ENCODE results near the gene CNPY1.

The CNPY1 gene

GRCh38 chr7:155464948-155465739, 81.2 kb downstream of the CNPY1 start:
- DNase-seq, result no peak

DNA sequence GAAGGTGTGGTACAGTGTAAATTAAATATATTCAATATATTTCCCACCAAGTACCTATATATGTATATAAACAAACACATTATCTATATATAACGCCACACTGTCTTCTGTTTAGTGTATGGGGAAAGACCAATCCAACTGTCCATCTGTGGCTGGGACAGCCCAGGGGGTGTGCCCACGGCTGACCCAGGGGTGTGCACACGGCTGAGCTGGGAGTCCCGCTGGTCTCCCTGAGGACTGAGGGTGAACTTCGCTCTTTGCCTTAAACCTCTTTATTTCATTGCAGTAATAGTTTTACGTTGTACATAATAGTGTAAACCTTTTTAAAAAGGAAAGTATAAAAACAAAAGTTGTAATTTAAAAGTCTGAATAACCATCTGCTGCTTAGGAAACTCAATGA, 82.2 kb downstream of the CNPY1 start:
- DNase-seq, result no peak

DNA sequence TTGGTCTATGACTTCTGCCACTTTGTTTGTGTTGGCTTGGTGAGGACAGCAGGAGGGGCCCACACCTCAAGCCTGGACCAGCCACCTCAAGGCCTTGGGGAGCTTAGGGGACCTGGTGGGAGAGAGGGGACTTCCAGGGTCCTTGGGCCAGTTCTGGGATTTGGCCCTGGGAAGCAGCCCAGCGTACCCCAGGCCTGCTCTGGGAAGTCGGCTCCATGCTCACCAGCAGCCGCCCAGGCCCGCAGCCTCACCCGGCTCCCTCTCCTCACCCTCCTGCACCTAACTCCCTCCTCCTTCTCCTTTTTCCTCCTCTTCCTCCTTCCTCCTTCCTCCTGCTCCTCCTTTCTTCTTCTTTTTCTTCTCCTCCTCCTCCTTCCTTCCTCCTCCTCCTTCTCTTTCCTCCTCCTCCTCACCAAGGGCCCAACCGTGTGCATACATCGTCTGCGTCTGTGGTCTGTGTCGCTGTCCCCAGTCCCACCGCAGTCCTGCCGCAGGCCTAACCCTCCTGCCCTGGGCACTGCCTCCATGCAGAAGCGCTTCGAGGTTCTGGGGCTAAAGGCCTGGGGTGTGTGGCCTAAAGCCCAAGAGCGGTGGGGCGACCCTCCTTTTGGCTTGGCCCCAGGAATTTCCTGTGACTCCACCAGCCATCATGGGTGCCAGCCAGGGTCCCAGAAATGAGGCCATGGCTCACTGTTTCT, 83.1 kb downstream of the CNPY1 start:
- DNase-seq, result no peak

DNA sequence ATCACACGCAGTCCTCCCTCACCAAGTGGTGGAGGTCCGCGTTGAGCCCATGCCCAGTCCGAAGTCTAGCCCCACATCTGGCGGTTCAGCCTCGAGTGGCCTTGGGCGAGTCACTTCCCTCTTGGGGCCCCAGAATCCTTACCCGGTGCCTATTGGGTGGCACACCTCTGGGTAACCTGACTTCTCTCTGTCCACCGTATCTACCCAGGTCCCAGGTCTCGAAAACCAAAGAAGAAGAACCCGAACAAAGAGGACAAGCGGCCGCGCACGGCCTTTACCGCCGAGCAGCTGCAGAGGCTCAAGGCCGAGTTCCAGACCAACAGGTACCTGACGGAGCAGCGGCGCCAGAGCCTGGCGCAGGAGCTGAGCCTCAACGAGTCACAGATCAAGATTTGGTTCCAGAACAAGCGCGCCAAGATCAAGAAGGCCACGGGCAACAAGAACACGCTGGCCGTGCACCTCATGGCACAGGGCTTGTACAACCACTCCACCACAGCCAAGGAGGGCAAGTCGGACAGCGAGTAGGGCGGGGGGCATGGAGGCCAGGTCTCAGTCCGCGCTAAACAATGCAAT, 84.1 kb downstream of the CNPY1 start:
- DNase-seq, result no peak

- DNase-seq, result no peak
Measured at GRCh38 chr7:155461631-155462030, 84.7 kb downstream of the CNPY1 start.

- DNase-seq, result no peak
Measured at GRCh38 chr7:155460926-155461613, 85.3 kb downstream of the CNPY1 start.

DNA sequence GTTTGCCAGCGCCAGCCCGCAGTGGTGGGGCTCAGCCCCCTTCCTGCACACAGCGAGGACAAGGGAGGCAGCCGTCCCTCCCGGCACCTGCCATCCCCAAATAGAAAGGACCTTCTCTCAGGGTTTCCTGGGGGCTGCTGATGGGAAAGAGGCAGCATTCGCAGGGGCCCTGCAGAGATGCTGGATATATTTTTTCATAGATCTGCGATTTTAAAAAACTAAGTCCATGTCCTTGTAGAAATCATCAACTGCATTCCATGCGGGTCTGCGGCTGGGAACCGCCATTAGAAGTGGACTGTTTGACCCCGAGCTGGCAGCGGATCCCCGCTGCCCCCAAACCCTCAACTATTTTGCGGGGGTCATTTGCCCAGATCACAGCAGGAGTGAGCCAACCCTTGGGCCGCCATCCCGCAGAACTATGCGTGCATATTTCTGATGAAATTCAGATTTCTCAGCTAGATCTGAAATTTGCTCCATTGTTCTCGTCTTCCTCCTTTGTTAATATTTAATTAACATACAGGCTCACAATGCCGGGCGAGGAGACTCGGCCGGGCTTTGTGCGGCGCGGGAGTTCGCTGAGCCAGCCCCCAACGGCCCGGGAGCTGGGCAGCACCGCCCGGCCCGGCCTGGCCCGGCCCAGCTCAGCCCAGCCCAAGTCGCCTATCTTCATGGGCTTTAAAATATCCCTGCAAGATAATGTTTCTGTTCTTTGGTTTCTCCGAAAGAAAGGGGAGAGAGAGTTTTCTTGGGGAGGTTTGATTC, 86.5 kb downstream of the CNPY1 start:
- DNase-seq, result no peak

DNA sequence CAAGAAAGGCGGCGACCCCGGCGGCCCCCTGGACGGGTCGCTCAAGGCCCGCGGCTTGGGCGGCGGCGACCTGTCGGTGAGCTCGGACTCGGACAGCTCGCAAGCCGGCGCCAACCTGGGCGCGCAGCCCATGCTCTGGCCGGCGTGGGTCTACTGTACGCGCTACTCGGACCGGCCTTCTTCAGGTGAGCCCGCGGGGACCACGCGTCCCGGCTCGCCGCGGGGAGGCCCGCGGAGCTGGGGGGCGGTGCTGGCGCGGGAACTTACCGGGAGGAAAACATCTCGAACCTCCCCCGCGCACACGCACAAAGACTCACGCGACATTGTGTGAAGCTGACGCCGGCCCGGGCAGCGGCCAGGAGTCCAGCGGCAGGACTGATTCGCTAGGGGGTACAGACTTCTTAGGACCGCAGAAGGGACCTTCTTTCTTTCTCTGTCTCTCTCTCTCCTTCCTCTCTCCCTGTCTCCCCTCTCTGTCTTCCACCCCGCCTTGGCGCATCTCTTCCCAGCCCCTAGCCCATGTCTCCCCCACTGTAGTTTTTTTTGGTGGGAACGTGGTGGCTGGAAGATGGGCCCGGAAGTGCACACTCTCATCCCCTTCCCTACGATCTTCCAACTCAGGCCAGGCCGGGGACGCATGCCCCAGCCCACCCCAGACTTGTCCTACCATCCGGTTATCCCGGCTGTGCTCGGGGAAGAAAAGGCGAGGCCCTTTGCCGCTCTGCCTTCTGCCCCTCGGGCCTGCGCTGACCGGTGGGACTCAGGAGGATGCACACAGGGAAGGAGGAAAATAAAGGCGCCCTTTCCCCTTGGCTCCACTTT, 87.3 kb downstream of the CNPY1 start:
- DNase-seq, result no peak

GRCh38 chr7:155458111-155458877, 88.1 kb downstream of the CNPY1 start, which contains the start of gene EN2:
Gene EN2 (plus strand): TSS chr7:155458129. CDS start chr7:155458378, 249 bp downstream.
- no peak for DNase-seq

DNA sequence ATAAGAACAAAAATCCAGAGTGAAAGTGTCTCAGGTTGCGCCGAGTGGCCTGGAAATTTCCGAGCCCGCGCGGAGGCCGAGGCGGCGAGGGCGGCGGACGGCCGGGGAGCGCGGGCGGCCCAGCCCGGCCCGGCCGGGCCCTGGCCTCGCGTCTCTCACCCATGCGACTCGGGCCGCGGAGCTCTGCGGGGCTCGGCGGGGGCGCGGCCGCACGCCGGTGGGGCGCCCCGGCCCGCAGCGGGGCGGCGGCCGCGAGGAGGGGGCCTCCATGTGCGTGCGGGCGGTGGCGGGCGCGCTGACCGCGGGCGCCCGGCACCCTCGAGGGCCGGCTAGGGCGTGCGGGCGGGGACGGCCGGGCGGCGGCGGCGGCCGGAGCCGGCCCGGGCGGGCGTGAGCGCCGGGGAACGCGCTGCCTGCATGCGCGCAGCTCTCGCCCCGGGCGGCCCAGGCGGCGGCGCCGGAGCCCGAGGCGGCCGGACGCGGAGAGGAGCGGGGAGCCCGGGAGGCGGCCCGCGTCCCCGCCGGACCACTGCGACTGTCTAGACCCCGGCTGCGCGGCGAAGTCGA, 88.7 kb downstream of the CNPY1 start:
- DNase-seq, result no peak

DNA sequence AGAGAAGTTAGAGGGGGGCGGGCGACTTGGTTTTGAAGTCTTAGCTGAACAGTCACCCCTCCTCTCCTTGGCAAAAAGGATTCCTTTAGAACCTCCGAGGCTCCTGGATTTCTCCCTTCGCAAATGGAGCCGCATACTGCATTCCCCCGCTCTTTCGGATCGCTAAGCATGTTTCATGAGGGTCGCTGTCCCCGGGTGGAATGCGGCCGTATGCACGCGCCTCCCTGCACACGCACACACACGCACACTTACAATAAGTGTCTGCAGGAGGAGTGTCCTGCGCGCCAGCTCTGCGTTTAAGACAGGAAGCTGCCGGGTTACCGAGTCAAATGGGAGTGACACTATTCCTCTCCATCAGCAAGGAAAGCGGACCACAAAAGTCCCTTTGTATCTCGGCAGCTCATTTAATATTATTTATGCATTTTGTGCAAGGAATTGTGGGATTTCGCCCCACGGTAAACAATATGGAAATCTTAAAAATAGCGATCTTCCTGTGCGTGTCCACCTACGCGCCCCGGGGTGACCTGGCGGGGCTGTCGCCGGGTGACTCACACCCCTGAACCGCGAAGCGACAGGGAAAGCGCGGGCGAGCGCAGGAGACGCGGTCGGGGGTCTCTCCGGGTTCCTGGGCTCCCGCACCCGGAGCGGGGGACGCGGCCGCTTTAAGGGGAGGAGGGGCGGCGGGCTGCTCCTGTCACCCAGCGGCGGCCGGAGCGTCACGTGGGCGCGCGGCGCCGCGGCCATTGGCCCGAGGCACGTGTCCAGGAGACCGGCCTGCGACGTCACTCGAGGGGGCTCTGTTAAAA, 89.4 kb downstream of the CNPY1 start:
- peak; percentile 68 for DNase-seq

- no peak for DNase-seq
Measured at GRCh38 chr7:155455776-155456737, 90.3 kb downstream of the CNPY1 start.

DNA sequence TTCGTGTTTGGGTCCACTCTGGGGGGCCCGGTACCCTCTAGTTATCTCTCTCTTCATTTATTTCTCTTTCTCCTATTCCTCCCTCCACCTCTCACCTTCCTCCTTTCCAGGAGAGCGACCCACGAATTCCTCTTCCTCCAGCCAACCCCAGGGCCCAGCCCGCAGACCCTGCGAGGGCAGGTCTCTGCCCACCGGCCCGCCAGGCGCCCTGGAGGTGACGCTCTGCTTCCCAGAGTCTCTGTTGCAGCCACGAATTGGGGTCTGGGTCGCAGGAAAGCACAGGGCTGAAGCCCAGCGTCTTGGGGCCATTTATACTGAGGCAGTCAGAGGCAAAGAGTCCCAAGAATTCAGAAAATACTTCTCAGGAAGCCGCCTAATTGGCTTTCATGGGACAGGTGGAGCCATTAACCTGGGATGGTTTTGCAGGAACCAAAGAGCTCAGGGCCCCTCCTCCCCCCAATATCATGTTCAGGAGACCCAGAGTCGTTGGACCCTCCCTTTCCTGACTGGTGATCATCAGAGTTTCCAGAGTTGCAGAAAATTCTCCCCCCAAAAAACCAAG, 91.1 kb downstream of the CNPY1 start:
- DNase-seq, result no peak

GRCh38 chr7:155454183-155455112, 91.9 kb downstream of the CNPY1 start:
- no peak for DNase-seq

DNA sequence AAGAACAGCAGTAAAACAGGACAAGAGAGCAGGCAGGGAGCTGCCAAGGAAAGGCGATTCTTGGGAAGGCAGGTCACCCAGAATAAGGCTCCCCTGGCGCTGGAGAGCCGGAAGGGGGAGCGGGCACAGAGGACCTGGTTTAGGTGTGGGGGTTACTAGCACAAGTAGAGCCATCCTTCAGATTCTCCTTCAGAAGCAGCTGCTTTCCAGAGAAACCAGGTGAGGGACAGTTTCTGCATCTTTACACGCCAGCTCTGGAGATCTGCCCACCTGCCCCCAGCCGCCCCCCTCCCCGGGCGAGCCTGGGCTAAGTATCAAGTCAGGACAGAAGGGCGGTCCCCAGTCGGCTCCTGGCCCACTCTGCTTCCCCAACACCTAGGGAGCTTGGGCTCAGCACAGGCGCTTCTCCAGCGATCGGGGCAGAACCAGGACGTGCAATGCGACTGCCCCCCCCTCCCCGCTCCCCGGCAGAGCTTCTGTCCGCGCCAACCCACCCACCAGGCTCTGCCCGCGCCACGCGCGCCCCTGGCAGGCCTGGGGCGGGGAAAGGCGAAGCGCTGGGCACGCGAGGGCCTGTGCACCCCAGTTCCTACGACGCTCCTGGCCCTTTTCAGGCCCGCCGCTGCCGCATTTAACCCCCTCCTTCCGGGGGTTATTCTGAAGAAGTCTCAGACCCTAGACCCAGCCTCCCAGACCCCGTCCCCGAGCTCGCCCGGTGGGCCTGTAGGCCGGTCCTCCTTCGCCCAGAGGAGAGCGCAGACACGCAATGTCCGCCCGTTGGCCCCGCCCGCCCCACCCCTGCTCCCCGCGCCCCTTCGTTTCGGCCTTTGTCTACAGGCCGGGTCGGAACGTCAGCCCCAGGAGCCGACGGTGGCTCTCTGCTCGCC, 92.8 kb downstream of the CNPY1 start:
- DNase-seq, result no peak

Measured in fibroblast of skin of scalp (primary cell).